Hepatocyte (in vitro differentiated cells): ENCODE results near the gene CRB1. TPM values are rescaled to one million over a fixed set of nuclear protein-coding genes. Genes with fewer than 3 reads are reported as not detected.

Experiments
- DNase-seq: peaks from one replicate; pipeline ENCODE4 v3.0.0-alpha.2; 2016; ENCODE audit warnings: low spot score
- H2AFZ ChIP-seq: fragments of 200-600 bp; sonication (generic); 2 replicates; pipeline ENCODE4 v1.6.0; 2016; ENCODE audit warnings: antibody characterized with exemption, mild to moderate bottlenecking
- H3K27ac ChIP-seq: fragments of 200-600 bp; sonication (generic); 2 replicates; pipeline ENCODE4 v1.5.1; 2016; ENCODE audit warnings: mild to moderate bottlenecking
- H3K27me3 ChIP-seq: fragments of 200-600 bp; sonication (generic); 2 replicates; pipeline ENCODE4 v1.6.1; 2016
- H3K36me3 ChIP-seq: fragments of 200-600 bp; sonication (generic); replicated peaks from 2 replicates; pipeline ENCODE4 v1.5.1; 2016; ENCODE audit warnings: low read depth; ENCODE audit not compliant: insufficient read depth
- H3K4me1 ChIP-seq: fragments of 200-600 bp; sonication (generic); 2 replicates; pipeline ENCODE4 v1.5.1; 2016; ENCODE audit warnings: mild to moderate bottlenecking, moderate library complexity; ENCODE audit not compliant: insufficient read depth
- H3K4me2 ChIP-seq: fragments of 200-600 bp; sonication (generic); 2 replicates; pipeline ENCODE4 v1.6.0; 2016
- H3K4me3 ChIP-seq: fragments of 200-600 bp; sonication (generic); 2 replicates; pipeline ENCODE4 v1.5.1; 2016; ENCODE audit warnings: mild to moderate bottlenecking
- H3K79me2 ChIP-seq: fragments of 200-600 bp; sonication (generic); 2 replicates; pipeline ENCODE4 v1.6.0; 2017; ENCODE audit warnings: mild to moderate bottlenecking
- H3K9me2 ChIP-seq: fragments of 200-600 bp; sonication (generic); replicated peaks from 2 replicates; pipeline ENCODE4 v1.6.0; 2017; ENCODE audit warnings: mild to moderate bottlenecking; ENCODE audit not compliant: insufficient read depth
- H3K9me3 ChIP-seq: fragments of 200-600 bp; sonication (generic); 2 replicates; pipeline ENCODE4 v1.5.1; 2016; ENCODE audit warnings: low read depth, mild to moderate bottlenecking
- H4K20me1 ChIP-seq: fragments of 200-600 bp; sonication (generic); 2 replicates; pipeline ENCODE4 v1.6.0; 2016; ENCODE audit warnings: mild to moderate bottlenecking; ENCODE audit not compliant: insufficient read depth, poor library complexity, severe bottlenecking
- CTCF ChIP-seq: fragments of 200-600 bp; sonication (generic); IDR thresholded peaks from 2 replicates; pipeline ENCODE4 v1.5.1; 2016; ENCODE audit warnings: antibody characterized with exemption, mild to moderate bottlenecking; ENCODE audit not compliant: poor library complexity
- EZH2 ChIP-seq: fragments of 200-600 bp; sonication (generic); IDR thresholded peaks from 2 replicates; pipeline ENCODE4 v1.6.1; 2016; ENCODE audit warnings: antibody characterized with exemption, mild to moderate bottlenecking, borderline replicate concordance
- EZH2phosphoT487 ChIP-seq: fragments of 200-600 bp; sonication (generic); IDR thresholded peaks from one replicate; pipeline ENCODE4 v1.6.1; 2018; ENCODE audit warnings: antibody characterized with exemption, mild to moderate bottlenecking, low read depth, moderate library complexity; ENCODE audit not compliant: unreplicated experiment, severe bottlenecking
- WGBS: methylation state at CpG from one replicate; pipeline ENCODE4 v1.1.6; 2016; ENCODE audit warnings: low lambda C conversion rate; ENCODE audit errors: missing lambda C conversion rate; 5-methylcytosine and 5-hydroxymethylcytosine counted together
- polyA plus RNA-seq: library from polyadenylated mRNA; unstranded; fragments of >200 nt; fragmentation: Nextera tagmentation; extraction: Ambion mirVana; gene quantifications from 2 replicates; pipeline ENCODE4 v1.2.1, GENCODE V29; 2016
- total RNA-seq: library from RNA; depleted of rRNA; stranded (reverse); fragments of >200 nt; gene quantifications from 2 replicates; pipeline ENCODE4 v1.2.3, GENCODE V29; 2014

Gene CRB1
- total and polyA plus RNA-seq, 2 experiments from 2014 or later, result 0.30 TPM; not detected in 1

GRCh38 chr1:197320991-197321531 lies 53.0 kb downstream of the CRB1 start:
- H3K4me2 ChIP-seq, result no peak overlapping the region
- no peak overlapping the region for H2AFZ ChIP-seq
- TF ChIP-seq EZH2phosphoT487 (no peak), CTCF (no peak), EZH2 (no peak)
- H3K36me3 ChIP-seq, result no peaks in the 10 kb centered on the region
- H3K27me3 ChIP-seq, result no peaks in the 10 kb centered on the region
- H3K4me3 ChIP-seq, result no peak overlapping the region
- 78% methylated on average over 2 of the region's 2 CpGs for WGBS
- H3K79me2 ChIP-seq, result no peaks in the 10 kb centered on the region
- no peak overlapping the region for H3K27ac ChIP-seq
- no peaks in the 10 kb centered on the region for H3K4me1 ChIP-seq
- H3K9me3 ChIP-seq, result no peaks in the 10 kb centered on the region
- no peaks in the 10 kb centered on the region for H3K9me2 ChIP-seq
- DNase-seq, result no peak
- no peaks in the 10 kb centered on the region for H4K20me1 ChIP-seq

GRCh38 chr1:197321811-197322210 lies 53.8 kb downstream of the CRB1 start:
- H3K4me2 ChIP-seq, result no peak overlapping the region
- WGBS, result 88% methylated on average over 2 of the region's 2 CpGs
- no peaks in the 10 kb centered on the region for H3K9me3 ChIP-seq

GRCh38 chr1:197327776-197328364 lies 59.8 kb downstream of the CRB1 start:
- no peaks in the 10 kb centered on the region for H3K9me2 ChIP-seq
- TF ChIP-seq EZH2, result no peak
- TF ChIP-seq EZH2phosphoT487, result no peak
- peak; percentile 75 for TF ChIP-seq CTCF
- no peak overlapping the region for H2AFZ ChIP-seq
- H3K27ac ChIP-seq, result no peak overlapping the region
- H3K4me2 ChIP-seq, result no peak overlapping the region
- no peaks in the 10 kb centered on the region for H3K36me3 ChIP-seq
- no peaks in the 10 kb centered on the region for H3K79me2 ChIP-seq
- H3K27me3 ChIP-seq, result no peaks in the 10 kb centered on the region
- no peaks in the 10 kb centered on the region for H4K20me1 ChIP-seq
- H3K4me1 ChIP-seq, result no peaks in the 10 kb centered on the region
- WGBS, result 20% methylated on average over 2 of the region's 2 CpGs
- peak; percentile 17 for DNase-seq
- no peaks in the 10 kb centered on the region for H3K9me3 ChIP-seq
- no peak overlapping the region for H3K4me3 ChIP-seq

More at GRCh38 chr1:197321811-197322210, 53.8 kb downstream of the CRB1 start:
- H3K4me1 ChIP-seq, result no peaks in the 10 kb centered on the region
- H3K27ac ChIP-seq, result no peak overlapping the region
- DNase-seq, result no peak
- no peaks in the 10 kb centered on the region for H3K36me3 ChIP-seq
- TF ChIP-seq EZH2phosphoT487 (no peak), EZH2 (no peak), CTCF (no peak)
- H3K27me3 ChIP-seq, result no peaks in the 10 kb centered on the region
- no peaks in the 10 kb centered on the region for H4K20me1 ChIP-seq
- no peaks in the 10 kb centered on the region for H3K9me2 ChIP-seq
- H2AFZ ChIP-seq, result no peak overlapping the region
- H3K4me3 ChIP-seq, result no peak overlapping the region
- H3K79me2 ChIP-seq, result no peaks in the 10 kb centered on the region
